ENCODE data around the gene ARHGAP9. TPM values are rescaled to one million over a fixed set of nuclear protein-coding genes. Genes with fewer than 3 reads are reported as not detected.
"Not testable (repeated sequence)": the region's sequence is repeated elsewhere in the genome, so short reads cannot be mapped to it uniquely, and the experiment has no call there.

ARHGAP9 gene
- total and polyA plus RNA-seq, 5 donors from 2014 or later = 173 to 403 (median 187) TPM

DNA sequence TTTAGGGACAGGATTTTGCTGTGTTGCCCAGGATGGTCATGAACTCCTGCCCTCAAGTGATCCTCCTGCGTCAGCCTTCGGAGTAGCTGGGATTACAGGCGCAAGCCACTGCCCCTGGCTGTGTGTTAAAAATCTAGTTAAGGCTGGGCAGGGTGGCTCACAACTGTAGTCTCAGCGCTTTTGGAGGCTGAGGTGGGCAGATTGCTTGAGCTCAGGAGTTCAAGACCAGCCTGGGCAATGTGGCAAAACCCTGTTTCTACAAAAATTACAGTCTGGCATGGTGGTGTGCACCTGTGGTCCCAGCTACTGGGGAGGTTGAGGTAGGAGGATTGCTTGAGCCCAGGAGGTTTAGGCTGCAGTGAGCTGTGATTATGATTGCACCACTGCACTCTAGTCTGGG lies 31.5 kb upstream of the ARHGAP9 start:
- Mint-ChIP-seq H3K4me1 (peaks cover 0 to 4% (median 2%) of the 10 kb centered on the region in 4 donors), H3K9me3 (no peaks in the 10 kb centered on the region), H3K36me3 (peaks cover 34% of the 10 kb centered on the region), H3K27ac (peak overlapping the region in 1 of 3 donors; percentile 33), H3K27me3 (no peaks in the 10 kb centered on the region), H3K4me3 (no peak overlapping the region)
- Histone ChIP-seq H3K9me3 (ENCODE audit: control insufficient read depth in 2 of 2, low read length in 2 of 2) (no peaks in the 10 kb centered on the region), H3K4me3 (ENCODE audit: low read depth, low read length) (no peak overlapping the region), H3K27me3 (ENCODE audit: control insufficient read depth, insufficient read depth, low read length) (no peaks in the 10 kb centered on the region), H3K36me3 (ENCODE audit: control insufficient read depth, insufficient read depth, low read length) (peaks cover 66% of the 10 kb centered on the region), H3K27ac (ENCODE audit: insufficient read depth, low read length, poor library complexity, severe bottlenecking) (no peak overlapping the region), H3K4me1 (ENCODE audit: control insufficient read depth, insufficient read depth, low read length, poor library complexity, severe bottlenecking) (no peaks in the 10 kb centered on the region)
- no peak for DNase-seq
- no peak for ATAC-seq (ENCODE audit: low read depth in 2 of 2)

DNA sequence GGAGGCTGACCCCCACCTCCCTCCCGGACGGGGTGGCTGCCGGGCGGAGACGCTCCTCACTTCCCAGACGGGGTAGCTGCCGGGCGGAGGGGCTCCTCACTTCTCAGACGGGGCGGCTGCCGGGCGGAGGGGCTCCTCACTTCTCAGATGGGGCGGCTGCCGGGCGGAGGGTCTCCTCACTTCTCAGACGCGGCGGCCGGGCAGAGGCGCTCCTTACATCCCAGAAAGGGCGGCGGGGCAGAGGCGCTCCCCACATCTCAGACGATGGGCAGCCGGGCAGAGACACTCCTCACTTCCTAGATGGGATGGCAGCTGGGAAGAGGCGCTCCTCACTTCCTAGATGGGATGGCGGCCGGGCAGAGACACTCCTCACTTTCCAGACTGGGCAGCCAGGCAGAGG lies 28.1 kb upstream of the ARHGAP9 start:
- H3K36me3 ChIP-seq (ENCODE audit: control insufficient read depth, insufficient read depth, low read length) = peaks cover 64% of the 10 kb centered on the region
- not testable (repeated sequence) for DNase-seq; H3K27me3 ChIP-seq (ENCODE audit: control insufficient read depth, insufficient read depth, low read length); H3K9me3 Mint-ChIP-seq; H3K27me3 Mint-ChIP-seq; H3K4me3 Mint-ChIP-seq; H3K27ac Mint-ChIP-seq; H3K4me1 Mint-ChIP-seq; H3K9me3 ChIP-seq (ENCODE audit: control insufficient read depth in 2 of 2, low read length in 2 of 2); ATAC-seq (ENCODE audit: low read depth in 2 of 2); H3K4me1 ChIP-seq (ENCODE audit: control insufficient read depth, insufficient read depth, low read length, poor library complexity, severe bottlenecking); H3K4me3 ChIP-seq (ENCODE audit: low read depth, low read length); H3K27ac ChIP-seq (ENCODE audit: insufficient read depth, low read length, poor library complexity, severe bottlenecking)
- H3K36me3 Mint-ChIP-seq = peaks cover 27% of the 10 kb centered on the region

DNA sequence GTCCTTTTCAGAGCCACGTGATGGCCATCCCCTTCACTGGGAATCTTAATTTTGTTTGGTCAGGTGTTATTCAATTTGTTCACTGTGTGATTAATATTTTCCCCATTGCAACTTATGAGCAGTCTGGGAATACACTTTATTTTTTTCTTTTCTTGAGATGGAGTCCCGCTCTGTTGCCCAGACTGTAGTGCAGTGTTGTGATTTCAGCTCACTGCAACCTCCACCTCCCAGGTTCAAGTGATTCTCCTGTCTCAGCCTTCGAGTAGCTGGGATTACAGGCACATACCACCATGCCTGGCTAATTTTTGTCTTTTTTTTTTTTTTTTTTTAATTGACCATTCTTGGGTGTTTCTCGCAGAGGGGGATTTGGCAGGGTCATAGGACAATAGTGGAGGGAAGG lies 26.9 kb upstream of the ARHGAP9 start:
- not testable (repeated sequence) for H3K4me3 Mint-ChIP-seq; ATAC-seq (ENCODE audit: low read depth in 2 of 2); H3K27ac ChIP-seq (ENCODE audit: insufficient read depth, low read length, poor library complexity, severe bottlenecking); H3K4me1 ChIP-seq (ENCODE audit: control insufficient read depth, insufficient read depth, low read length, poor library complexity, severe bottlenecking); H3K4me1 Mint-ChIP-seq; DNase-seq; H3K4me3 ChIP-seq (ENCODE audit: low read depth, low read length); H3K9me3 Mint-ChIP-seq; H3K9me3 ChIP-seq (ENCODE audit: control insufficient read depth in 2 of 2, low read length in 2 of 2); H3K27me3 ChIP-seq (ENCODE audit: control insufficient read depth, insufficient read depth, low read length); H3K27me3 Mint-ChIP-seq
- Mint-ChIP-seq H3K36me3 (peaks cover 24% of the 10 kb centered on the region), H3K27ac (peak overlapping the region in 1 of 3 donors; percentile 9)
- peaks cover 62% of the 10 kb centered on the region for H3K36me3 ChIP-seq (ENCODE audit: control insufficient read depth, insufficient read depth, low read length)

DNA sequence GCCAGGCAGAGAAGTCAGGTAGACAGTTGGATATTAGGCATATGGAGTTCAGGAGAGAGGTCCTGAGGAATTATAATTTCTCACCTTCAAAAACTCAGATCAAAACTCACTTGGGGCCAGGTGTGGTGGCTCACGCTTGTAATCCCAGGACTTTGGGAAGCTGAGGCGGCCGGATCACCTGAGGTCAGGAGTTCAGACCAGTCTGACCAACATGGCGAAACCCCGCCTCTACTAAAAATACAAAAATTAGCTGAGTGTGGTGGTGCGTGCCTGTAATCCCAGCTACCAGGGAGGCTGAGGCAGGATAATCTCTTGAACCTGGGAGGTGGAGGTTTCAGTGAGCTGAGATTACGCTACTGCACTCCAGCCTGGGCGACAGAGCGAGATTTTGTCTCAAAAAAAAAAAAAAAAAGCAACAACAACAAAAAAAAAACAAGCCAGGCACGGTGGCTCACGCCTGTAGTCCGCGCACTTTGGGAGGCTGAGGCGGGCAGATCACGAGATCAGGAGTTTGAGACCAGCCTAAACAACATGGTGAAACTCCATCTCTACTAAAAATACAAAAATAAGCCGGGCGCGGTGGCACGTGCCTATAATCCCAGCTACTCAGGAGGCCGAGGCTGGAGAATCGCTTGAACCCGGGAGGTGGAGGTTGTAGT lies 22.8 kb upstream of the ARHGAP9 start:
- not testable (repeated sequence) for H3K9me3 Mint-ChIP-seq; H3K4me3 Mint-ChIP-seq; H3K4me1 Mint-ChIP-seq; H3K4me3 ChIP-seq (ENCODE audit: low read depth, low read length); H3K27me3 Mint-ChIP-seq; H3K4me1 ChIP-seq (ENCODE audit: control insufficient read depth, insufficient read depth, low read length, poor library complexity, severe bottlenecking); H3K27me3 ChIP-seq (ENCODE audit: control insufficient read depth, insufficient read depth, low read length); H3K9me3 ChIP-seq (ENCODE audit: control insufficient read depth in 2 of 2, low read length in 2 of 2); DNase-seq; ATAC-seq (ENCODE audit: low read depth in 2 of 2); H3K27ac ChIP-seq (ENCODE audit: insufficient read depth, low read length, poor library complexity, severe bottlenecking)
- peaks cover 72% of the 10 kb centered on the region for H3K36me3 ChIP-seq (ENCODE audit: control insufficient read depth, insufficient read depth, low read length)
- peaks cover 47% of the 10 kb centered on the region for H3K36me3 Mint-ChIP-seq
- peak overlapping the region in 2 of 3 donors; percentile 43 to 51 for H3K27ac Mint-ChIP-seq

DNA sequence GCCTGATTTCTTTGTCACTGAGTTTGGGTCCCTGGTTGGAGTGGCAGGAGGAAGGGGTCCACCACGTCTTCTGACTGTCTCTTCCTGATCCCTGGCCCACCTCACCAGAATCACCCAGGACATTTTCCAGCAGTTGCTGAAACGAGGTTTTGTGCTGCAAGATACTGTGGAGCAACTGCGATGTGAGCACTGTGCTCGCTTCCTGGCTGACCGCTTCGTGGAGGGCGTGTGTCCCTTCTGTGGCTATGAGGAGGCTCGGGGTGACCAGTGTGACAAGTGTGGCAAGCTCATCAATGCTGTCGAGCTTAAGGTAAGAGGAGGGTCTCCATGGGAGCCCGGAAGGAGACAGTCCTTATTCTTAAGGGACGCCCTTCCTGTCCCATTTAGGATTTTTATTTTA lies 20.5 kb upstream of the ARHGAP9 start:
- Mint-ChIP-seq H3K27me3 (no peaks in the 10 kb centered on the region), H3K4me3 (no peak overlapping the region), H3K4me1 (peaks cover 0 to 14% (median 9%) of the 10 kb centered on the region in 4 donors), H3K9me3 (no peaks in the 10 kb centered on the region), H3K36me3 (peaks cover 56% of the 10 kb centered on the region), H3K27ac (peak overlapping the region in 1 of 3 donors; percentile 27)
- peaks cover 59% of the 10 kb centered on the region for H3K36me3 ChIP-seq (ENCODE audit: control insufficient read depth, insufficient read depth, low read length)
- no peaks in the 10 kb centered on the region for H3K27me3 ChIP-seq (ENCODE audit: control insufficient read depth, insufficient read depth, low read length)
- no peaks in the 10 kb centered on the region for H3K4me1 ChIP-seq (ENCODE audit: control insufficient read depth, insufficient read depth, low read length, poor library complexity, severe bottlenecking)
- H3K9me3 ChIP-seq (ENCODE audit: control insufficient read depth in 2 of 2, low read length in 2 of 2) = no peaks in the 10 kb centered on the region
- H3K27ac ChIP-seq (ENCODE audit: insufficient read depth, low read length, poor library complexity, severe bottlenecking) = no peak overlapping the region
- DNase-seq (no peak), ATAC-seq (ENCODE audit: low read depth in 2 of 2) (no peak)
- H3K4me3 ChIP-seq (ENCODE audit: low read depth, low read length) = no peak overlapping the region

- Histone ChIP-seq H3K36me3 (ENCODE audit: control insufficient read depth, insufficient read depth, low read length) (peaks cover 48% of the 10 kb centered on the region), H3K4me3 (ENCODE audit: low read depth, low read length) (no peak overlapping the region), H3K9me3 (ENCODE audit: control insufficient read depth in 2 of 2, low read length in 2 of 2) (no peaks in the 10 kb centered on the region), H3K4me1 (ENCODE audit: control insufficient read depth, insufficient read depth, low read length, poor library complexity, severe bottlenecking) (no peaks in the 10 kb centered on the region), H3K27ac (ENCODE audit: insufficient read depth, low read length, poor library complexity, severe bottlenecking) (no peak overlapping the region), H3K27me3 (ENCODE audit: control insufficient read depth, insufficient read depth, low read length) (no peaks in the 10 kb centered on the region)
- Mint-ChIP-seq H3K4me1 (peaks cover 0 to 14% (median 9%) of the 10 kb centered on the region in 4 donors), H3K27me3 (no peaks in the 10 kb centered on the region), H3K4me3 (peak overlapping the region in 1 of 4 donors; percentile 21), H3K36me3 (peaks cover 47% of the 10 kb centered on the region), H3K27ac (peak overlapping the region in 1 of 3 donors; percentile 20), H3K9me3 (no peaks in the 10 kb centered on the region)
- no peak for DNase-seq
- ATAC-seq (ENCODE audit: low read depth in 2 of 2) = no peak
Observed at GRCh38 chr12:57498571-57498970, 18.9 kb upstream of the ARHGAP9 start.

- Mint-ChIP-seq H3K27ac (peak overlapping the region in 2 of 3 donors; percentile 42), H3K36me3 (peaks cover 46% of the 10 kb centered on the region)
Observed at GRCh38 chr12:57498132-57498502, 18.5 kb upstream of the ARHGAP9 start.

More at GRCh38 chr12:57498132-57498502, 18.5 kb upstream of the ARHGAP9 start:
- Histone ChIP-seq H3K36me3 (ENCODE audit: control insufficient read depth, insufficient read depth, low read length) (peaks cover 46% of the 10 kb centered on the region), H3K4me1 (ENCODE audit: control insufficient read depth, insufficient read depth, low read length, poor library complexity, severe bottlenecking) (no peaks in the 10 kb centered on the region), H3K4me3 (ENCODE audit: low read depth, low read length) (no peak overlapping the region), H3K9me3 (ENCODE audit: control insufficient read depth in 2 of 2, low read length in 2 of 2) (no peaks in the 10 kb centered on the region), H3K27ac (ENCODE audit: insufficient read depth, low read length, poor library complexity, severe bottlenecking) (no peak overlapping the region), H3K27me3 (ENCODE audit: control insufficient read depth, insufficient read depth, low read length) (no peaks in the 10 kb centered on the region)
- H3K9me3 Mint-ChIP-seq = no peaks in the 10 kb centered on the region
- ATAC-seq (ENCODE audit: low read depth in 2 of 2) (no peak), DNase-seq (no peak)
- no peaks in the 10 kb centered on the region for H3K27me3 Mint-ChIP-seq
- peaks cover 0 to 14% (median 9%) of the 10 kb centered on the region in 4 donors for H3K4me1 Mint-ChIP-seq
- no peak overlapping the region for H3K4me3 Mint-ChIP-seq
